ENCODE measurements around the gene DKK3.

GRCh38 chr11:11956006-11956405 lies 52.4 kb downstream of the DKK3 start:
- TF ChIP-seq EHMT2 (IDR thresholded peaks at IDR 0.05; ENCODE audit: low read depth) = no peak
- TF ChIP-seq HEYL (CRISPR knock-in tag; IDR thresholded peaks at IDR 0.05) = no peak
- TF ChIP-seq CTCF (IDR thresholded peaks at IDR 0.05) = no peak
- no peak for TF ChIP-seq SREBF2 (IDR thresholded peaks at IDR 0.05)
- TF ChIP-seq, protein P1, sequence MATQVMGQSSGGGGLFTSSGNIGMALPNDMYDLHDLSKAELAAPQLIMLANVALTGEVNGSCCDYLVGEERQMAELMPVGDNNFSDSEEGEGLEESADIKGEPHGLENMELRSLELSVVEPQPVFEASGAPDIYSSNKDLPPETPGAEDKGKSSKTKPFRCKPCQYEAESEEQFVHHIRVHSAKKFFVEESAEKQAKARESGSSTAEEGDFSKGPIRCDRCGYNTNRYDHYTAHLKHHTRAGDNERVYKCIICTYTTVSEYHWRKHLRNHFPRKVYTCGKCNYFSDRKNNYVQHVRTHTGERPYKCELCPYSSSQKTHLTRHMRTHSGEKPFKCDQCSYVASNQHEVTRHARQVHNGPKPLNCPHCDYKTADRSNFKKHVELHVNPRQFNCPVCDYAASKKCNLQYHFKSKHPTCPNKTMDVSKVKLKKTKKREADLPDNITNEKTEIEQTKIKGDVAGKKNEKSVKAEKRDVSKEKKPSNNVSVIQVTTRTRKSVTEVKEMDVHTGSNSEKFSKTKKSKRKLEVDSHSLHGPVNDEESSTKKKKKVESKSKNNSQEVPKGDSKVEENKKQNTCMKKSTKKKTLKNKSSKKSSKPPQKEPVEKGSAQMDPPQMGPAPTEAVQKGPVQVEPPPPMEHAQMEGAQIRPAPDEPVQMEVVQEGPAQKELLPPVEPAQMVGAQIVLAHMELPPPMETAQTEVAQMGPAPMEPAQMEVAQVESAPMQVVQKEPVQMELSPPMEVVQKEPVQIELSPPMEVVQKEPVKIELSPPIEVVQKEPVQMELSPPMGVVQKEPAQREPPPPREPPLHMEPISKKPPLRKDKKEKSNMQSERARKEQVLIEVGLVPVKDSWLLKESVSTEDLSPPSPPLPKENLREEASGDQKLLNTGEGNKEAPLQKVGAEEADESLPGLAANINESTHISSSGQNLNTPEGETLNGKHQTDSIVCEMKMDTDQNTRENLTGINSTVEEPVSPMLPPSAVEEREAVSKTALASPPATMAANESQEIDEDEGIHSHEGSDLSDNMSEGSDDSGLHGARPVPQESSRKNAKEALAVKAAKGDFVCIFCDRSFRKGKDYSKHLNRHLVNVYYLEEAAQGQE (IDR thresholded peaks at IDR 0.05) = no peak
- no peak for TF ChIP-seq RAD21 (conservative IDR thresholded peaks at IDR 0.05 in 1 of 2, IDR thresholded peaks at IDR 0.05 in 1 of 2)
- no peak for TF ChIP-seq HOXA7 (CRISPR knock-in tag; IDR thresholded peaks at IDR 0.05)
- no peak for TF ChIP-seq JUN (IDR thresholded peaks at IDR 0.05)

Measured in A549 (cell line).